Prostate gland (tissue), 2 donors: Measurements from ENCODE around the gene ATG2A.

Source experiments
- CTCF ChIP-seq, 4 experiments: fragments of 200-600 bp in 2 of 4; fragments of 450-650 bp in 2 of 4; sonication (generic) in 2 of 4; IDR thresholded peaks; 1 replicate in 3 of 4; 2 replicates in 1 of 4; pipeline ENCODE4 v1.5.1; 2016 to 2019; ENCODE audit warnings: antibody characterized with exemption in 4 of 4, mild to moderate bottlenecking in 2 of 4, moderate library complexity in 2 of 4
- POLR2A ChIP-seq: fragments of 450-650 bp; IDR thresholded peaks from one replicate; pipeline ENCODE4 v1.6.1; 2016; ENCODE audit warnings: antibody characterized with exemption, mild to moderate bottlenecking
- POLR2AphosphoS5 ChIP-seq: sonication (generic); formaldehyde crosslinking; IDR thresholded peaks from one replicate; pipeline ENCODE4 v1.6.1; 2017; ENCODE audit warnings: antibody characterized with exemption

- TF ChIP-seq CTCF (IDR thresholded peaks at IDR 0.05) (no peak), POLR2A (no peak), POLR2AphosphoS5 (no peak)
Observed at GRCh38 chr11:64910451-64911093, 6.4 kb downstream of the ATG2A start.
